SKM-1 treated with dmso at 0.1 percent for 144 hours (cell line): ENCODE results near the gene SEC31B.

ENCODE experiments used
- DNase-seq: peaks from one replicate; lab custom pipeline; 2025; ENCODE audit not compliant: unreplicated experiment; lab: John Stamatoyannopoulos, UW

The SEC31B gene, protein sequence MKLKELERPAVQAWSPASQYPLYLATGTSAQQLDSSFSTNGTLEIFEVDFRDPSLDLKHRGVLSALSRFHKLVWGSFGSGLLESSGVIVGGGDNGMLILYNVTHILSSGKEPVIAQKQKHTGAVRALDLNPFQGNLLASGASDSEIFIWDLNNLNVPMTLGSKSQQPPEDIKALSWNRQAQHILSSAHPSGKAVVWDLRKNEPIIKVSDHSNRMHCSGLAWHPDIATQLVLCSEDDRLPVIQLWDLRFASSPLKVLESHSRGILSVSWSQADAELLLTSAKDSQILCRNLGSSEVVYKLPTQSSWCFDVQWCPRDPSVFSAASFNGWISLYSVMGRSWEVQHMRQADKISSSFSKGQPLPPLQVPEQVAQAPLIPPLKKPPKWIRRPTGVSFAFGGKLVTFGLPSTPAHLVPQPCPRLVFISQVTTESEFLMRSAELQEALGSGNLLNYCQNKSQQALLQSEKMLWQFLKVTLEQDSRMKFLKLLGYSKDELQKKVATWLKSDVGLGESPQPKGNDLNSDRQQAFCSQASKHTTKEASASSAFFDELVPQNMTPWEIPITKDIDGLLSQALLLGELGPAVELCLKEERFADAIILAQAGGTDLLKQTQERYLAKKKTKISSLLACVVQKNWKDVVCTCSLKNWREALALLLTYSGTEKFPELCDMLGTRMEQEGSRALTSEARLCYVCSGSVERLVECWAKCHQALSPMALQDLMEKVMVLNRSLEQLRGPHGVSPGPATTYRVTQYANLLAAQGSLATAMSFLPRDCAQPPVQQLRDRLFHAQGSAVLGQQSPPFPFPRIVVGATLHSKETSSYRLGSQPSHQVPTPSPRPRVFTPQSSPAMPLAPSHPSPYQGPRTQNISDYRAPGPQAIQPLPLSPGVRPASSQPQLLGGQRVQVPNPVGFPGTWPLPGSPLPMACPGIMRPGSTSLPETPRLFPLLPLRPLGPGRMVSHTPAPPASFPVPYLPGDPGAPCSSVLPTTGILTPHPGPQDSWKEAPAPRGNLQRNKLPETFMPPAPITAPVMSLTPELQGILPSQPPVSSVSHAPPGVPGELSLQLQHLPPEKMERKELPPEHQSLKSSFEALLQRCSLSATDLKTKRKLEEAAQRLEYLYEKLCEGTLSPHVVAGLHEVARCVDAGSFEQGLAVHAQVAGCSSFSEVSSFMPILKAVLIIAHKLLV

DNA sequence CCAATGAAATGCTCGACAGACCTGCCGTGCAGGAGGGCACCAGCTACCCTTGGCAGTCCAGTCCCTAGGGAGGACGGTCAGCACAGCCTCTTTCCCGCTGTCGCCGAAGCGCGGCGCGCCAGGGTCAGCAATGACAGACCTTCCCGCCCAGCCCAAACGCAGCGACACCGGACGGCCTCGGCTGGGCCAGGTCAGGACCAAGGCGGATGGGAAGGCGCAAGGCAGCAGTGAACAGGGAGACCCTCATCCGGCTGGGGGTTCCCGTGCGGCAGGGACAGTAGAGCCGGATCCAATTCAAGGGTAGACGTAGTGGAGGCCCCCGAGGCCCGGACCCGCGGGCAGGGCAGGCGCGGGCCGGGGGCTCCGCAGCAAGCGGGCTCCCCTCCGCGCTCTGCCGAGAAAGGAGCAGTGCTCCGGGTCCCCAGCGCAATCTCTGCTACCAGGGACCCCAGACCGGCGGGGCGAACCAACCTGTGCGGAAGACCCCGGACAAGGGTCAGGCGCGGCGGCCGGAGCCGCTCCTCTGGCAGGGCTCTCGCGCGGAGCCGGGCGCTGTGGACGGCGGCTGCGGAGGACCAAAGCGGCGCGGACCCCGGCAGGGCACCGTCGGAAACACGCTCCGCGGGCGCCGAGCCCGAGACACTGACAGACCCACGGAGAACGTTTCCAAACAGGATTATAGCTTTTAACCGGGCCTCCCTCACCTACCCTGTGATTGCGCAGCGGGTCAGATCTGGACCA, at the start of gene SEC31B:
Gene SEC31B, minus strand, starts transcription at position 551 of the 741 bp plus-strand sequence. CDS start 2,909 bp downstream, outside the sequence.
- no peak for DNase-seq

DNA sequence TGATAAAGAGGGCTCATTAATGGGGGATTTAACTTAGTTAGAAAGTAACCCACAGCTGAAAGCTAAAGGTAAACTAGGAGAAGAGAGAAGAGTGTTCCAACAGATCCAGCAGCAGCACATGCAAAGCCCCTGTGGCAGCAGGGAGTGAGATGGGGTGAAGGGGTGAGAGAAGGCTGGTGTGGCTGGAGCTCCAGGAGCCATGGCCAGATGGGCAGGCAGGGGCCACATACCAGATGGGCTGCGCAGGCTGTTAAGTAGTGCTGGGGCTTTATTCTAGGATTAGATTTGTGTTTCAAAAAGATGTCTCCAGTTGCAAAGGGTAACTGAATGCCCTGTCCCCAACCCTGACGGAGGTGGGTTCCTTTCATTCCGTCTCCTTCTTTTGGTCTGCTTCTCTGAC, 49.3 kb upstream of the SEC31B start:
- no peak for DNase-seq

DNA sequence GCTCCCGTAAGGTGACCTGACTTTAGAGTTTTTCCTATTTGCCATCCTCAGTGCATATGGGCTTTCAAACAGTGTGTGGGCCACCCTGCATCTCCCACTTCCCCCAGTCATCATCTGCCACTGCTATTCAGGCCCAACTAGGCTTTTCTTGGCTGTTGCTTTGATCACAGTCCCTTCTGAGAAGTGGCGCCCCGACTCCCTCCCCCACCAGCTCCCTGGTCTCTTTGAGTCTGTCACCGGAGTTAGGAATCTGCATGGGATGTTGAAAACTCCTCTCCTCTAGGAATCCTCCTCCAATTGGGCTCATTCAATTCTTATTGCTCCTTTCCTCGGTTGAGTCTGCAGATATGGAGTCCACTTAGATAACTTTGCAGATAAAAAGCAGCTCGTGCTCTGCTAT, 48.2 kb upstream of the SEC31B start:
- DNase-seq = no peak

DNA sequence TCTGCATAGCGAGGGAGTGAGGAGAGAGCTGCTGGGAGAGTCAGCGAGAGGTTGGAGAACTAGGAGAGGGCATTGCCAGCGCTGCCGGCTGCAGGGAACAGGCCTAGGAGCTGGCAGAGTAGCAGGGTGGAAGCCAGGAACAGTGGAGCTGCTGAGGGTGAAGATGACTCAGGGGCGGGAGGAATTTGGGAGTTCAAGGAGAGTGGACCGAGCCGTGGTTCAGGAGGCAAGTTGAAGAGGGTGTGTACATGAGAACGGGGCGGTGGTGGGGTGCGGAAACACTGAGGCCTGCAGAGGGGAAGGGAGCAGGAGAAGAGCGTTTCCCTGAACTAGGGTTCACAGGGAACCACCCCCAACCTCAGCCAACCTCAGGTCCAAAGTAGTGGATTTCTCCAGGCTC, 47.6 kb upstream of the SEC31B start:
- no peak for DNase-seq

DNA sequence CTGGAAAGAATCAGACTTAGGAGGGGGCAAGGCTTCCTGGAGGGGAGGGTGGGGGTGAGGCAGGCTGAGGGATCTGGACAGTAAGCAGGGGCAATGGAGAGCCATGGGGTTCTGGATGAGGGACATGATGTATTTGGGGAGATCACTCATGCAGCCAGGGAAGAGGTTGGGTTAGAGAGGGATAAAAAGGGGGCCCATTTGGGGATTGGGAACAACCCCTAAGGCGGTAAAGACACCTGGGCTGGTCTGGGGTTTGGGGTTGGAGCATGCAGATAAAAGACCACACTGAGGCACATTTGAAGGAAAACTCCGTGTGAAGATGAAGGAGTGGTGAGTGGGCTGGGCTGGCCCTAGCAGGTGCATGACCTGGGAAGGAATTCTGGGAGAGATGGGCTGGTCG, 46.9 kb upstream of the SEC31B start:
- no peak for DNase-seq

DNA sequence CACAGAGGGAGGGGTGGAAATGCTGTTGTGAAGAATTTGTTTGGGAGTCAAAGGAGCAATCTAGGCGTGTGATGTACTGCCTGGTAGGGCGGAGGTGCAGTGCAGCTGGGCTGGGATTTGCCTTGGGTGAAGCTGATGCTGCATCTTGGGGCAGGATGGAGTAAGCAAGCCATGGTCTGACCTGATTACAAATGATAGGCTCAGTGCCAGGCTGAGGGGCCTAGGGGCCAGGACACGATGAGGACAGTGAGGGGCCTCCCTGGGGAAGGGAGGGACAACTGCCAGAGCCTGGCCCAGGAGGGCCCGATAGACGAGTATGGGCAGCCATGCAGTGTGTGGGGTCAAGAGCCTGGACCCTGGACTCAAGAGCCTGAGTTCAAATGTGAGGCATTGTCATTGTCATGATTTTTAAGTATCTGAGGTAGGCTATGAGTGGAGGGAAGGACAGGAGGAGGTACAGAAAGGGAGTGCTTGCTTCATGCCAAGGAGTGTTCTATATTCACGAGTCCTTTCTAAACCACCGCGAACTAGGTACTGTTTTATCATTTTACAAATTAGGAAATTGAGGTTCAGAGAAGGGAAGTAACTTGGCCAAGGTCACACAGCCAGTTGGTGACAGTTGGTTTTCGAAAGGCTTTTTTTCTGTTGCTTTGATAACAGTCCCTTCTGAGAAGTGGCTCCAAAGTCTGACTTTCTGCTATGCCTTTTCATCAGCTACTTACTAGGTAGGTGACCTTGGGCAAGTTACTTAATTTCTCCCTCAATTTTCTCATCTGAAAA, 45.7 kb upstream of the SEC31B start:
- no peak for DNase-seq

DNA sequence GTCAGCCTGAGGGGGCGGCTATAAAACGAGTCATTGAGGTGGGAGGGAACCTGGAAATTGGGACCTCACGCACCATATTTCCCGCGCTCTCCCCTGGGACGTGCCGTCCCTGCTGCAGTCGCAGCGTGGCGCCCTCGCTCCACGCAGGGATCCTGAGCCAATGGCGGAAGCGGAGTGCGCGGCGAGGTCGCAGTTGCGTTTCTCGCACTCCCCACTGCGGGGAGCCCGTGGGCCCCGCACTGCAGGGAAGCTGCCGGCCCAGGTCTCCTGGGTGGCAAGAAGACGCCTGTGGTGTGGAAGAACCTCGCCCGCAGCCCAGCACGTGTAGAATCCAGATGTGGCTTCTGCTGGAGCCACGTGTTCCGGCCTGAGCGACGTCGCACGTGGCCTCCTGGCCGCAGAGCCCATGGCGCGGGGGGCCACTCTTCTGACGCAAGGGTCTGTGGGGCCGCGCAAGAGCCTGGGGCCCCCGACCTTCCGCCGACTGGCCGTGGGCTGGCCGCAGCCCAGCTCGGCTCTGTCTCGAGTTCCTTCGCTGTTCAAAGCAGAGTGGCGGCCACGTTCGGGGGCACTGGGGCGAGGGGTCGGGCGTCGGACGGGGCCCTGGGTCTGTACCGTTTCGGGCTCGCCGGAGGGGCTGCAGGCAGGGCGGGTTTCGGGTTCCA, 42.5 kb upstream of the SEC31B start:
- DNase-seq = no peak

DNA sequence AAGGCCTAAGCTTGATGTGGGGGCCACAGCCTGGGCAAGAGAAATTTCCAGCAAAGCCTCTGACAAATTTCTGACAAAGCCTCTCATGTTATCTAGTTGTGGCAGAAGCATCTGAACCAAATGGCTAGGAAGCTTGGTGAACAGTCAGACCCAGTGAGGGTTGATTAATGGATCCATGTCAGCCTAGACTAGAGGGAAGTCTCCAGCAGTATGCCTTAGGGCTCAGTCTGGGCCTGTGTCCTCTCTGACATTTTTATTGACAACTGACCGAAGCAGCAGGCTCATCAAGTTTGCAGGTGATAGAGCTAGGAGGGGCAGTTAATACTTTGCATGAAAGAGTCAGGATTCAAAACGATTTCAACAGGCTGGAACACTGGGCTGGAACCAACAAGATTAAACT, 41.3 kb upstream of the SEC31B start:
- no peak for DNase-seq

DNA sequence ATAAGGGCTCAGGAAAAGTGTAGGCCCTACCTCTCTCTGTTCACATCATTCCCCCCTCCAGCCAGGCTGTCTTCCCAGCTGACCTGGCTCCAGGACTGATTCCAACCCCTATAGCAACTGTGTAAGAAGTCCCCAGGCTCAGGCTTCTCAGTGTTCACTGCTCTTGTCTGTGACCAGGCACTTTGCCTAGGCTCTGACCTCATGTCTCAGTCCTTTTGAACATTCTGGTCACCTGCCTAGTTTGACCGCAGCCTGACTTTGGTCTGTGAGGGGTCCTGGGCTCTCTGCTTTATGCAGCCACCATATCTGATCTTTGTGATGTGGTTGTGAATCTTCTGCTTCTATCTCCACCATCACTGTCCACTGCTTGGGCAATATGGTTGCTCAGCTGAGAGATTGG, 40.6 kb upstream of the SEC31B start:
- no peak for DNase-seq

DNA sequence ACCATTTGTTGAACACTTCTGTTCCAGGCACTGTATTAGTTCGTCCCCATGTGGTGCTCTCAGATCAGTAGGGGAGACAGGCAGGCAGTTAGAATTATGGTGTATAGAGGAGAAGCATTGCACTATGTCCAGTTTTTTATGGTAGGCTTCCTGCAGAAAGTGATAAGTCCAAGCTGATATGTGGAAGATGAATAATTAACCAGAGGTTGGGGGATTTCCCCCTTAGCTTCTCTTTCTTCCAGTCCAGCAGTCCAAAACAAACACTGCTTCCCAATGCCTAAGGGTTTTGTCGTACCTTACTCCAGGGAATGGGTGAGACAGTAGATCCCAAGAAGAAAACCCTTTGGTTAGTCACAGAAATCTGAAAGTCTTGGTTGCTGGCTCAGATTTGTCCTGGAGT, 35.2 kb upstream of the SEC31B start:
- no peak for DNase-seq

DNA sequence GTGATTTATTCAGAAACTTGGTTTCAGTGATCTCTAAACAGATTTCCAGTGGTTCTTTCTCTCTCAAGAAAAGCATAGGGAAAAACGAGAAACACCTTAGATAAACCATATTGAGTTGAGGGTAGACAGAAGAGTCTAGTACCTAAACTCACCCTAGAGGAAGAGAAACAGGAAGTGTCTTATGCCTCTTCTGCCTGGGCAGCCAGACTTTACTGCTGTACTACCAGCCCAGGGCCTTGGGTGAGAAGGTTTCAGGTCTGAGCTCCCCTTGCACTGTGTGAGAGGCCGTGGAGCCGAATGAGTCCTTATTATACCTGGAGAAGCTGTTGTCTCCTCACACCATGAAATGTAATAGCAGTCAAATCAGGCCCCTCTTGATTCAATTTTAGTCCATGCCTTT, 34.3 kb upstream of the SEC31B start:
- no peak for DNase-seq

DNA sequence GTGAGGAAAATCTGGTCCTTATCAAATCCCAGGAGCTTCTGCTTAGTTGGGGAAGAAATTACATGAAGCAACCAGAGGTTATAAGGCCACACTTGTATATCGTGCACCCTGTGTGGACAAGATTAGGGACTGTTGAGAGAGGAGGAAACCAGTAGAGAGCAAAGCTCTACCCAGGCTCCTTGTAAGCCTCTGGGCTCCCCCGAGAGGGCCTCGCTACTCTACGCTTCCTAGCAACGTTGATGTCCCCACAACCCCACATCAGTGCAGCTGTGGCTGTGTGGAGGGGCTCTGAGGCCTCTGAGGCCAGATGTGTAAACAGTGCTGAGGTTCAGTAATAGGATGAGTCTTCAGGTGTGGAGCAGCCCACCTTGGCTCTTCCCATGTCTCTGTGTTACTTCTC, 32.1 kb upstream of the SEC31B start:
- DNase-seq = no peak

DNA sequence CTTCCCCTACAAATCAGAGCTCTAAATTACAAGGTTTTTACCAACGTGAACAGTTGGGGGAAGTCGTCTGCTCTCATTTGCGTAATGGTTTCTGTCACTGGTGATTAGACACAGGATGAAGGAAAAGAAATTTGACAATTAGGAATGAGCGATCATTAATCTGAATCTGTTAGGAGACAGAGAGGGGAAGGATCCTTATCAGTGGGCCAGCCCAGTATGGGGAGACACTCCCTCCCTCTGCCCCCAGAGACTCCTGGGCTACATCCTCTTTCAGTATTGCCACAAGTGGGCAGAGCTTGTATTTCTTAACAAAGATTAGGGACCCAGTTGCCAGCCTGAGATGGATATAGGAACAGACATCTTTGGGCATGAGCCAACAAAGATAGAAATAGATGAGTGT, 31.5 kb upstream of the SEC31B start:
- DNase-seq = peak; percentile 18

DNA sequence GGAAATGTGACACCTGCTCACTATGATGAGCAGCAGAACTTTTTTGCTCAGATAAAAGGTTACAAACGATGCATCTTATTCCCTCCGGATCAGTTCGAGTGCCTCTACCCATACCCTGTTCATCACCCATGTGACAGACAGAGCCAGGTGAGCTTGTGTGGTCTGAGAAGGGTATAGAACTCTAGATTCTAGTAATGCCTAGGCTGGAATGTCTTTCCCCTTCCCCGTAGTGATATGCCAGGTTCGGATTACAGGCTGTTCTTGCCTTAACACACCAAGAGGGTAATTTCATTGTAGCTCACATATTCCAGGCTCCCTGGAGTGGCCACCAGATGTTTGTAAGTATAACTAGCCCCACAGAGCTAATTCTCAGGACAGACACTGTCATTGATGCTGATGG, 25.3 kb upstream of the SEC31B start:
- DNase-seq = no peak

DNA sequence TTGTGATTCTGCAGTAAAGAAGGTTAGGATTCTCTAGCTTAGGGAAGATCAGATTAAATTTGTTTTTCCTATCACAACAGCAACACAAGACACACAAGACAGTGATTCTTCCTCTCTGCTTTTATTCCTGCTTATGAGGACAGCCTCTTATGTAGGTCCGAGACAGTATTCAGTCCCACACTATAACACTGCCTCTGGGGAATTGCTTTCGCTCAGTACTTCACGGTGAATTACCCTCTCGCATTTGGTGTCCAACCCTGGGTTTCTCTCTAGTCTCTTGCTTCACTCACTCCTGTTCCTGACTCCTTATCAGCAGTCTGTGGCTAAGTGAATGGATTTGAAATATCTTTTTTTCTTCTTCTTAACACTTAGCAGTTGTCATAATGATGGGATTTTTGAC, 17.8 kb upstream of the SEC31B start:
- DNase-seq = no peak

DNA sequence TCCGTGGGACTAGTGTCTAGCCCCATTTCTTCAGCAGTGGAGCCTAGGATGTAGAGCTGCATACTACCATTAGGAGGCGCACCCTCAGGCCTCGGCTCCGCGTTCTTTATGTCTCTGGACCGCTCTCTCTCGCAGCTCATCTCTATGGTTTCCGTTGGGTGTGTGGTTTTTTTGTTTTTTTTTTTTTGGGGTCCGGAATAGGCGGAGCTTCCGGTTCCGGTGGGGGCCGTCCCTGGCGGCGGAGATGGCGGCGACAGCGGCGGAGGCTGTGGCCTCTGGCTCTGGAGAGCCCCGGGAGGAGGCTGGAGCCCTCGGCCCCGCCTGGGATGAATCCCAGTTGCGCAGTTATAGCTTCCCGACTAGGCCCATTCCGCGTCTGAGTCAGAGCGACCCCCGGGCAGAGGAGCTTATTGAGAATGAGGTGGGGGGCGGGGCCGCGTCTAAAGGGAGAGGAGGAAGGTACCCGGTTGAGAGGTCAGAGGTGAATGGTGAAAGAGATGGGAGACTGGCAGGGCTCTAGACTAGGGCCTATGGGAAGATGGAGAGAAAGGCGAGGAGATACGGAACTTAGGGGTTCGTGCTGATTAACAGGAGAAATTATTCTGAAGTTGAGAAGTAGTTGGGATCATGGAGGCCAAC, 16.2 kb upstream of the SEC31B start, which contains the start of gene HIF1AN:
Gene HIF1AN, plus strand, starts transcription at position 229 of the 639 bp plus-strand sequence. Its CDS starts 16 bp downstream, at position 245.
- DNase-seq = peak; percentile 95

DNA sequence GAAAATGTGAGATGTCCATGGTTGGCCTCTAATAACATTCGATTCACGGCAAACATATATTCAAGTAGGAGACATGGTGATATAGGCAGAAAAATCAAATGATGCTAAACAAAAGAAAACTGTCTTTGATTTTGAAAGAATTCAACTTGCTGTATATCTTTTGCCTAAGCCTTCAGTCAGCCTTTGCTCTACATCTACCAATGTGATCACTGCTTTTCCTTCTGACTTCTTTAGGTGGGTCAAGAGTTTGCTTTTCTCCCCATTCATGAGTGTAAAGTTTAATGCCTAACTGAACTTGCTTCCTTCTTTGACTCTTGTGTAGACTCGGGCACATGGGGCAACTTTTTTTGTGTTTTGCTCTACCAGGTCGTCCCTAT, 15.7 kb upstream of the SEC31B start:
- DNase-seq = no peak

DNA sequence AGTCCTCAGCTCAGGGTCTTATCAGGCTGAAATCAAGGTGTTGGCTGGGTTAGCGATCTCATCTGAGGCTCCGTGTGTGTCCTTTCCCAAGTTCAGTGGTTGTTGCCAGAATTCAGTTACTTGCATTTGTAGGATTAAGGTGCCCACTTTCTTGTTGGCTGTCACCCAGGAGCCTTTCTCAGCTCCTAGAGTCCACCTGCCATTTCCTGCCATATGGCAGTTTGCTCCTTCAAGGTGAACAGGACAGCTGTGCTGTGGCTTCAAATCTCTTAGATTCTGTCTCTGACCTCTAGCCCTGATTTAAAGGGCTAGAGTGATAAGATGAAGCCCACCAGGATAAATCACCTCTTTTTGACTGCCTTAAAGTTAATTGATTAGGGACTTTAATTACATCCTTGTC, 15.1 kb upstream of the SEC31B start:
- DNase-seq = no peak

DNA sequence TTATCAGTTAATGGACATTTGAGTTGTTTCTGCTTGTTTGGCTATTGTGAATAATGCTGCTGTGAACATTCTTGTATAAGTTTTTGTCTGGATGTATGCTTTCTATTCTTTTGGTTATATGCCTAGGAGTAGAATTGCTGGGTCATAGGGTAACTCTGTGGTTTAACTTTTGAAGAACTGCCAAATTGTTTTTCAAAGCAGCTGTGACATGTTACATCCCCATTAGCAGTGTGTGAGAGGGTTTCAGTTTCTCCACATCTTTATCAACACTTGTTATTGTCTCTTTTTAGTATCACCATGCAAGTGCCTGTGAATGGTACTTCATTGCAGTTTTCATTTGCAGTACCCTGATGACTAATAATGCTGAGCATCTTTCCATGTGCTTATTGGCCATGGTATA, 12.1 kb upstream of the SEC31B start:
- no peak for DNase-seq
